AG09319 (cell line): ENCODE results near the gene COPS7B.

Experiments
- DNase-seq: peaks from one replicate; pipeline ENCODE4 v3.0.0-alpha.2; 2010; ENCODE audit warnings: low read depth; ENCODE audit errors: extremely low read depth
- CTCF ChIP-seq: IDR thresholded peaks from 2 replicates; pipeline ENCODE4 v1.5.1; 2011; ENCODE audit warnings: low read depth, mild to moderate bottlenecking, inconsistent platforms, low read length, moderate library complexity

COPS7B gene

GRCh38 chr2:231816327-231817026, 30.2 kb downstream of the COPS7B start:
- DNase-seq, result no peak
- no peak for TF ChIP-seq CTCF

GRCh38 chr2:231819447-231820042, 33.3 kb downstream of the COPS7B start:
- no peak for TF ChIP-seq CTCF
- DNase-seq, result no peak

GRCh38 chr2:231820786-231821303, 34.6 kb downstream of the COPS7B start:
- DNase-seq, result no peak
- TF ChIP-seq CTCF, result no peak

GRCh38 chr2:231821908-231822307, 35.7 kb downstream of the COPS7B start:
- no peak for DNase-seq
- TF ChIP-seq CTCF, result no peak

- TF ChIP-seq CTCF, result no peak
Observed at GRCh38 chr2:231853105-231853504, 66.9 kb downstream of the COPS7B start.

GRCh38 chr2:231854616-231855125, 68.4 kb downstream of the COPS7B start:
- TF ChIP-seq CTCF, result no peak
- no peak for DNase-seq

More at GRCh38 chr2:231853105-231853504, 66.9 kb downstream of the COPS7B start:
- no peak for DNase-seq

- DNase-seq, result no peak
- TF ChIP-seq CTCF, result no peak
Observed at GRCh38 chr2:231856959-231857358, 70.7 kb downstream of the COPS7B start.
